Posterior cingulate gyrus (tissue), 11 donors: ENCODE measurements around the gene PEAR1.

ENCODE experiments used
- DNase-seq, 10 donors: peaks; one replicate each; pipeline versions ENCODE4 v3.0.0 to v3.0.0-alpha.2; 2020 to 2021; ENCODE audit warnings: mixed read lengths in 3 of 10
- intact Hi-C: fragments of 100-400 bp; cut with DNase I; formaldehyde crosslinking; loops from one replicate; pipeline ENCODE4 v1.15.1; 2023

The PEAR1 gene

GRCh38 chr1:156858959-156859522 is 34.5 kb upstream of the PEAR1 start, which contains the start of gene INSRR:
TSS of gene INSRR (minus strand) at chr1:156859117. CDS start at chr1:156858621, 496 bp downstream.
- intact Hi-C loops, result no loop called here
- DNase-seq, result no peak

DNA sequence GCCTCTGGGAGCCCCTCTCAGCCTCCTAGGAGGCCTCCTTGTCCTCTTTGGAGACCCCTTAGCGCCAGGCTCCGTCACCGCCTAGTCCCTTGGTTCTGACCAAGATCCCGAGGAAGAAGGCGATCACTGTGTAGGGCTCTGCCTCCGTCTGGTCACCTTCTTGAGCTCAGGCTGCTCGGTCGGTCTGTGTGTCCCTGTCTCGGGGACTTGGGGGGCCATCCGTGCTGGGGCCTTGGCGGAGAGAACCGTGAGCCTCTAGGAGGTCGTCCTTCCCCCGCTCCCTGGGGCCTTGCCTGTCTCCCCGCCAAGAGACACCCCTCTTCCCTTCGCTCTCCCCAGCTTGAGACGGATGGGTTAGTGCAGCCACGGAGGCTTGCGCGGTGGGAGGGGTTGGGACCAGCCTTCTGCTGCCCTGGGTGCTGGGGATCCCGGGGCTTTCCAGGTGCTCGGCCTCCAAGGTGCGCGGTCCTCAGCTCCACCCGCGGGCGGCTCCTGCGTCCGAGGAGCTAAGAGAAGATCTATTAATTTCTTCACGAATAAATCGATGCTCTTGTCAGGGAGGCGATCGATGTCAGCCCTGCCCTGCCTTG is 33.9 kb upstream of the PEAR1 start:
- intact Hi-C loops, result loop anchor here (2.0 to 5.0 kb wide), 2 partner anchors 21 to 62 kb away; no protein-coding TSS in a partner anchor
- DNase-seq, result no peak

- intact Hi-C loops, result loop anchor here (2.0 to 5.0 kb wide), 2 partner anchors 21 to 63 kb away; no protein-coding TSS in a partner anchor
- DNase-seq, result peak in 7 of 10 donors; percentile 34 to 93 (median 50)
Measured at GRCh38 chr1:156860113-156860627, 33.3 kb upstream of the PEAR1 start.

DNA sequence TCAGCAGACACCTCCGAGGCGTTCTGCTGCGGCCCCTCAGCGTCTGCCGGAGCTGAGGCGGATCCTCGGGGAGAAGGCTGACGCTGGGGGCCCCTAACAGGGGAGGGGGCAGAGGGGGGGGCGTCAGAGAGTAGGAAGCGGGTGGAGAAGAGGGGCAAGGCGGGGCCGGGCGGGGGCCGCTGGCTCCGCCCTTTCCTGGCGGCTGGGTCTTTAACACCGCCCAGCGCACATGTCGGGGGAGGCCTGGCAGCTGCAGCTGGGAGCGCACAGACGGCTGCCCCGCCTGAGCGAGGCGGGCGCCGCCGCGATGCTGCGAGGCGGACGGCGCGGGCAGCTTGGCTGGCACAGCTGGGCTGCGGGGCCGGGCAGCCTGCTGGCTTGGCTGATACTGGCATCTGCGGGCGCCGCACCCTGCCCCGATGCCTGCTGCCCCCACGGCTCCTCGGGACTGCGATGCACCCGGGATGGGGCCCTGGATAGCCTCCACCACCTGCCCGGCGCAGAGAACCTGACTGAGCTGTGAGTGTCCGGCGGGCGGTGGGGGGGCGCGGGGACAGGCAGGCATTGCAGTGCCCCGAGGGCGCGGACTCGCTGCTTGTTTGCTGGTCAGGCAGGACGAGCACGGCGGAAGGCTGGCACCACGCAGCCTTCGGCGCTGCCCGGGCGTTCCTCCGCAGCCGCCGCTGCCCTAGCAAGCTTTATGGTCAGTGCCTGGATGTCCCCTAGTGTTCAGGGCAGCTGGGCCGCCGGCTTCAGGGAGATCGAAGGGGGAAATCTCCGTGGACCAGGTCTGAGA is 32.7 kb upstream of the PEAR1 start, which contains the start of gene NTRK1:
TSS of gene NTRK1 (plus strand) at position 238 of the 796 bp plus-strand sequence. CDS start at position 308, 70 bp downstream.
- intact Hi-C loops, result loop anchor here (2.0 to 5.0 kb wide), 2 partner anchors 22 to 64 kb away; no protein-coding TSS in a partner anchor
- peak in 5 of 10 donors; percentile 4 to 90 (median 21) for DNase-seq

DNA sequence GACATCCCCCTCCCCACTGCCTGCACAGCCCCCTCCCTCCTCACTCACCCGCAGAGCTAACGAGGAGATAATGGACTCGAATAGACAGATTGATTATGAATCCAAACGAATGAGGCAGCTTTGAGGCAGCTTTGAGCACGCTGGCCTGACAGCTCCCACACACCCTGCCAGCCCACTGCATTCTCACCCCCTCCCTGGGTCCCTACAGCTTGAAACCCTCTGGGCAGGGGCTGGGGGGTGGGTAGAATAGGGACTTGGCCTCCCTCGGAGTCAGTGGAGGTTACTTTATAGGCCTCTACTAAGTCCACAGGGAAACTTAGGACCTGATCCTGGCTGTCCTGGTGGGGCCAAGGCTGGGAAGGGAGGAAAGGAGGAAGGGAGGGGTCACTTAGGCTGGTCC is 30.9 kb upstream of the PEAR1 start:
- no peak for DNase-seq

GRCh38 chr1:156862997-156863599 is 30.4 kb upstream of the PEAR1 start:
- intact Hi-C loops, result loop anchor here (5.0 kb wide), 1 partner anchor 66 kb away; no protein-coding TSS in a partner anchor
- no peak for DNase-seq

More for the DNA sequence above, 30.9 kb upstream of the PEAR1 start:
- intact Hi-C loops, result loop anchor here (5.0 kb wide), 1 partner anchor 65 kb away; no protein-coding TSS in a partner anchor

DNA sequence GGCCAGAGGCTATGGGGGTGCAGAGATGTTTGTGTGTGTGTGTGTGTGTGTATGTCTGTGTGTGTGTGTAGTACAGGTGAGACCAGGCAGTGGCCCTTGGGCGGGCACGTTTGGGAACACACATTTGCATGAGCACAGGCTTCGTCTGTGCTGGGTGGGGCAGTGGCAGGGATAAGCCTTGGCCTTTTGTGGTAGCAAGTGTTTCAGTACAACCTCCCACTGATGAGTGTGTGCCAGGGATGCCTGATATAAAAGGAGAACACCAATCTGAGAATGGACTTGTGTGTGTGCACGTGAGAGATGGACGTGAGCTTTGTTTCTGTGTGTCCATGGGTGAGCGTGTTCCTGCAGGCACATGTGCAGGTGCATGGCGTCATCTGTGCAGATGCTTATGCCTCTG is 29.9 kb upstream of the PEAR1 start:
- intact Hi-C loops, result loop anchor here (5.0 kb wide), 1 partner anchor 66 kb away; no protein-coding TSS in a partner anchor
- DNase-seq, result no peak

- intact Hi-C loops, result loop anchor here (5.0 kb wide), 1 partner anchor 67 kb away; no protein-coding TSS in a partner anchor
- DNase-seq, result no peak
Measured at GRCh38 chr1:156864796-156865195, 28.7 kb upstream of the PEAR1 start.

DNA sequence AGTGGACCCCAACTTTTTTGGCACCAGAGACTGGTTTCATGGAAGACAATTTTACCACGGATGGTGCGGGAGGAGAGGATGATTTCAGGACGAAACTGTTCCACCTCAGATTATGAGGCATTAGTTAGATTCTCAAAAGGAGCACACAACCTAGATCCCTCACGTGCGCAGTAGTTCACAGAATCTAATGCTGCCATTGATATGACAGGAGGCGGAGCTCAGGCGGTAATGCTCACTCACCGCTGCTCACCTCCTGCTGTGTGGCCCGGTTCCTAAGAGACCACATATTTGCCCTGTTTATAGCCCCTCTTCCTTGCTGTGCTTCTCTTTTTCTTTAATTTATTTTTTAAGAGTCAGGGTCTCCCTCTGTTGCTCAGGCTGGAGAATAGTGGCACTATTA is 28.3 kb upstream of the PEAR1 start:
- DNase-seq, result no peak
- intact Hi-C loops, result no loop called here

GRCh38 chr1:156865865-156866248 is 27.7 kb upstream of the PEAR1 start:
- intact Hi-C loops, result no loop called here

GRCh38 chr1:156866249-156866909 is 27.1 kb upstream of the PEAR1 start:
- DNase-seq, result no peak
- intact Hi-C loops, result no loop called here

More at GRCh38 chr1:156865865-156866248, 27.7 kb upstream of the PEAR1 start:
- DNase-seq, result no peak

DNA sequence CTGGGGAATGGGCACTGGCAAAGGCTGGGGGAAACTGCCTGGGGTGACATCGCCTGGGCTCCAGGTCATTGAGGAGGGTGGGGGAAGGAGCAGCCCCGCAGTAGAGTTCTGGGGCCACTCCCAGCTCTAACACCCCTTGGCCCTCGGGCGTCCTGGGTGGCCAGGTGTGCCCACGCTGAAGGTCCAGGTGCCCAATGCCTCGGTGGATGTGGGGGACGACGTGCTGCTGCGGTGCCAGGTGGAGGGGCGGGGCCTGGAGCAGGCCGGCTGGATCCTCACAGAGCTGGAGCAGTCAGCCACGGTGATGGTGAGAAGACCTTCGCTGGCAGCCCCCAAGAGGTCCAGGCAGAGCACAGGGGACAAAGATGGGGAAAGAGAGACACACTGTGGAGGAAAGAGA is 25.2 kb upstream of the PEAR1 start:
- intact Hi-C loops, result no loop called here

DNA sequence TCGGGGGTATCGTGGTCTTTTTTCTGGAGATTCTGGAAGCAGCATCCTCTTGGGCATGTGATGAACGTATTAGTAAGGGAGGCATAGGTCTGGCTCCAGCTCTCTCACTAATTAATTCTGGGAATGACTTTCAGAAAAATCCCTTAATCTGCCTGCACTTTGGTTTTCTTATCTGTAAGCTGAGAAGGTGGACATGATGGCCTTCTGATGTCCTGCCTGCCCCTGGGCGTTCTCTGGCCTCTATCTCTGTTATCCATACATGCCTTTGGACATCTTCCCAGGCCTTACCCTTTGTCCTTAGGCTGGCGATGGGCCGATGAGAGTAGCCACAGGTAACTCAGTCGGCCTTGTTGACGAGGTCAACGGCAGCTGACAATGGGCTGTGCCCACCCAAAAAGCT is 24.1 kb upstream of the PEAR1 start:
- intact Hi-C loops, result no loop called here
- DNase-seq, result no peak

More for the DNA sequence above, 25.2 kb upstream of the PEAR1 start:
- no peak for DNase-seq

- DNase-seq, result peak in 1 of 10 donors; percentile 65
- intact Hi-C loops, result no loop called here
Measured at GRCh38 chr1:156873659-156874058, 19.9 kb upstream of the PEAR1 start.

GRCh38 chr1:156874142-156874541 is 19.4 kb upstream of the PEAR1 start:
- intact Hi-C loops, result no loop called here
- DNase-seq, result no peak

DNA sequence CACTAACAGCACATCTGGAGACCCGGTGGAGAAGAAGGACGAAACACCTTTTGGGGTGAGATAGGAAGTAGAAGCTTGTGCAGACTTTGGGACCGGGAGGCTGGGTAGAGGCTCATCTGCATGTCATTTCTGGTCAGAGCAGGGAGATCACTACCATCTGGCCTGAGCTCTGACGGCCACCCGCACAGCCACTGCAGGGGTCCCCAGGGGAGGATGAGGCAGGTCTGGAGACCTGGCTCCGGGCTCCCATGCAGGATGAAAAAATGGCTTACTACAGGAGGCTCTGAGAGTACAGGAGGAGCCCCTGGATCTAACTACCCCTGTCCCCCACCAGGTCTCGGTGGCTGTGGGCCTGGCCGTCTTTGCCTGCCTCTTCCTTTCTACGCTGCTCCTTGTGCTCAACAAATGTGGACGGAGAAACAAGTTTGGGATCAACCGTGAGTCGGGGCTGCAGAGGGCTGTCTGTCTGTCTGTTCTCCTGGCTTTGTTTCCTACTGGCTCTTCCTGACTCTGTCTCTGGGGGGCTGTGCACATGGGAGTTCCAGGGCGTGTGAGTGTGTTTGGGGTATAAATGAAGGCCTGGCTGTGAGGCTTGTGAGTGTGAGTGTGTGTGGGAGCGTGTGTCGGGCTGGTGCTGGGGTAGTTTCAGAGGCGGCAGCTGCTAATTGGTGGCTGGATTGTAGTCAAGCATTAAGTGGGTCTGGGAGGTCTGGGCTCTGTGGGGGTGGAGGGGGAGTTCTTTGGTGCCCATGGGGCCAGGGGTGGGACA is 18.8 kb upstream of the PEAR1 start:
- DNase-seq, result no peak

GRCh38 chr1:156875341-156875615 is 18.2 kb upstream of the PEAR1 start:
- intact Hi-C loops, result no loop called here
- no peak for DNase-seq

More for the DNA sequence above, 18.8 kb upstream of the PEAR1 start:
- intact Hi-C loops, result no loop called here

GRCh38 chr1:156876281-156876680 is 17.2 kb upstream of the PEAR1 start:
- intact Hi-C loops, result no loop called here
- no peak for DNase-seq
